C4-2B (cell line): ENCODE results near the gene COA8.

Experiments used
- H3K27ac ChIP-seq: fragments of 450-650 bp; 2 replicates; pipeline ENCODE4 v1.5.1; 2017
- CTCF ChIP-seq: fragments of 450-650 bp; conservative IDR thresholded peaks from 2 replicates; pipeline ENCODE4 v1.5.1; 2017; ENCODE audit warnings: mild to moderate bottlenecking
- ZFX ChIP-seq: fragments of 450-650 bp; IDR thresholded peaks from 2 replicates; pipeline ENCODE4 v1.6.1; 2017

Gene COA8

GRCh38 chr14:103532216-103533136, 30.3 kb upstream of the COA8 start:
- TF ChIP-seq ZFX (no peak), CTCF (no peak)
- no peak overlapping the region for H3K27ac ChIP-seq

- TF ChIP-seq CTCF (no peak), ZFX (no peak)
- H3K27ac ChIP-seq = no peak overlapping the region
These were observed 29.4 kb upstream of the COA8 start for GRCh38 chr14:103533137-103533998.

GRCh38 chr14:103533999-103534575, 28.7 kb upstream of the COA8 start:
- TF ChIP-seq ZFX (no peak), CTCF (no peak)
- H3K27ac ChIP-seq = no peak overlapping the region

- no peak overlapping the region for H3K27ac ChIP-seq
- TF ChIP-seq ZFX = no peak
- no peak for TF ChIP-seq CTCF
These were observed 28.1 kb upstream of the COA8 start for GRCh38 chr14:103534576-103535061.

- H3K27ac ChIP-seq = no peak overlapping the region
- TF ChIP-seq CTCF = no peak
- TF ChIP-seq ZFX = no peak
These were observed 27.5 kb upstream of the COA8 start for GRCh38 chr14:103535081-103535890.

- no peak for TF ChIP-seq ZFX
- TF ChIP-seq CTCF = no peak
- no peak overlapping the region for H3K27ac ChIP-seq
These were observed 26.7 kb upstream of the COA8 start for GRCh38 chr14:103535891-103536565.
